Urinary bladder (tissue), 4 donors: Measurements from ENCODE around the gene KRT76. TPM values are rescaled to one million over a fixed set of nuclear protein-coding genes. Genes with fewer than 3 reads are reported as not detected.
"Not testable (repeated sequence)": the region's sequence is repeated elsewhere in the genome, so short reads cannot be mapped to it uniquely, and the experiment has no call there.

Experiments
- DNase-seq: peaks from one replicate; pipeline ENCODE4 v3.0.0-alpha.2; 2015; ENCODE audit errors: extremely low spot score
- H3K27ac ChIP-seq: one replicate; pipeline ENCODE4 v1.5.1; 2013; ENCODE audit warnings: low read depth, mild to moderate bottlenecking, moderate library complexity
- H3K36me3 ChIP-seq: one replicate; pipeline ENCODE4 v1.6.1; 2013; ENCODE audit warnings: mild to moderate bottlenecking, moderate library complexity; ENCODE audit not compliant: insufficient read depth
- H3K4me1 ChIP-seq: one replicate; pipeline ENCODE4 v1.6.1; 2013; ENCODE audit warnings: mild to moderate bottlenecking, moderate library complexity; ENCODE audit not compliant: insufficient read depth
- H3K4me3 ChIP-seq: one replicate; pipeline ENCODE4 v1.5.1; 2013; ENCODE audit warnings: low read depth, low read length
- WGBS: extraction: QIAGEN DNeasy Blood & Tissue Kit; methylation state at CpG from one replicate; pipeline ENCODE4 v1.1.7; 2013; 5-methylcytosine and 5-hydroxymethylcytosine counted together
- polyA plus RNA-seq: library from polyadenylated mRNA; stranded (reverse); fragments of 200-250 nt; gene quantifications from one replicate; pipeline ENCODE4 v1.2.3, GENCODE V29; 2013
- total RNA-seq: library from RNA; depleted of rRNA; stranded (reverse); fragments of >200 nt; gene quantifications from one replicate; pipeline ENCODE4 v1.2.3, GENCODE V29; 2014
- donor health status: healthy with polysubstance abuse.
- donor health status: healthy.

Gene KRT76
- total and polyA plus RNA-seq, 2 donors: not detected

- no peaks in the 10 kb centered on the region for H3K4me1 ChIP-seq
- 70% methylated on average over 4 of the region's 4 CpGs for WGBS
- no peak overlapping the region for H3K4me3 ChIP-seq
- DNase-seq: no peak
- H3K27ac ChIP-seq: no peak overlapping the region
- H3K36me3 ChIP-seq: no peaks in the 10 kb centered on the region
Observed at GRCh38 chr12:52771505-52771904, 5.6 kb downstream of the KRT76 start.

GRCh38 chr12:52771088-52771487 is 6.1 kb downstream of the KRT76 start:
- H3K4me1 ChIP-seq: no peaks in the 10 kb centered on the region
- H3K27ac ChIP-seq: no peak overlapping the region
- DNase-seq: no peak
- no peaks in the 10 kb centered on the region for H3K36me3 ChIP-seq
- WGBS: 88% methylated on average over 6 of the region's 6 CpGs
- H3K4me3 ChIP-seq: no peak overlapping the region

- Histone ChIP-seq H3K4me1 (no peaks in the 10 kb centered on the region), H3K27ac (no peak overlapping the region), H3K36me3 (no peaks in the 10 kb centered on the region), H3K4me3 (no peak overlapping the region)
- DNase-seq: no peak
Observed at GRCh38 chr12:52769946-52770345, 7.2 kb downstream of the KRT76 start.

GRCh38 chr12:52769354-52769753 is 7.8 kb downstream of the KRT76 start:
- Histone ChIP-seq H3K4me1 (no peaks in the 10 kb centered on the region), H3K4me3 (no peak overlapping the region), H3K27ac (no peak overlapping the region), H3K36me3 (no peaks in the 10 kb centered on the region)
- DNase-seq: no peak
- WGBS: 68% methylated on average over 3 of the region's 3 CpGs

- no peak overlapping the region for H3K27ac ChIP-seq
- WGBS: 82% methylated on average over 10 of the region's 10 CpGs
- no peak overlapping the region for H3K4me3 ChIP-seq
- no peaks in the 10 kb centered on the region for H3K4me1 ChIP-seq
- DNase-seq: no peak
- no peaks in the 10 kb centered on the region for H3K36me3 ChIP-seq
Observed at GRCh38 chr12:52768479-52769200, 8.5 kb downstream of the KRT76 start.

GRCh38 chr12:52767427-52767826 is 9.7 kb downstream of the KRT76 start:
- DNase-seq: no peak
- 39% methylated on average over 3 of the region's 3 CpGs for WGBS
- no peaks in the 10 kb centered on the region for H3K4me1 ChIP-seq
- H3K36me3 ChIP-seq: no peaks in the 10 kb centered on the region
- no peak overlapping the region for H3K4me3 ChIP-seq
- no peak overlapping the region for H3K27ac ChIP-seq

GRCh38 chr12:52767020-52767379 is 10.1 kb downstream of the KRT76 start:
- no peaks in the 10 kb centered on the region for H3K36me3 ChIP-seq
- H3K27ac ChIP-seq: no peak overlapping the region
- no peak for DNase-seq
- WGBS: 89% methylated on average over 1 of the region's 1 CpG
- no peaks in the 10 kb centered on the region for H3K4me1 ChIP-seq
- no peak overlapping the region for H3K4me3 ChIP-seq

GRCh38 chr12:52766351-52767019 is 10.7 kb downstream of the KRT76 start:
- 90% methylated on average over 5 of the region's 5 CpGs for WGBS
- no peak for DNase-seq
- no peak overlapping the region for H3K4me3 ChIP-seq
- H3K36me3 ChIP-seq: no peaks in the 10 kb centered on the region
- no peak overlapping the region for H3K27ac ChIP-seq
- no peaks in the 10 kb centered on the region for H3K4me1 ChIP-seq

- DNase-seq: no peak
- Histone ChIP-seq H3K4me1 (no peaks in the 10 kb centered on the region), H3K4me3 (no peak overlapping the region), H3K36me3 (no peaks in the 10 kb centered on the region), H3K27ac (no peak overlapping the region)
- WGBS: 71% methylated on average over 1 of the region's 1 CpG
Observed at GRCh38 chr12:52765702-52766101, 11.4 kb downstream of the KRT76 start.

- Histone ChIP-seq H3K36me3 (no peaks in the 10 kb centered on the region), H3K4me1 (no peaks in the 10 kb centered on the region), H3K27ac (no peak overlapping the region), H3K4me3 (no peak overlapping the region)
- 77% methylated on average over 2 of the region's 2 CpGs for WGBS
- no peak for DNase-seq
Observed at GRCh38 chr12:52763991-52764390, 13.2 kb downstream of the KRT76 start.

- H3K4me1 ChIP-seq: no peaks in the 10 kb centered on the region
- WGBS: 80% methylated on average over 9 of the region's 9 CpGs
- no peak overlapping the region for H3K27ac ChIP-seq
- no peaks in the 10 kb centered on the region for H3K36me3 ChIP-seq
- DNase-seq: no peak
- H3K4me3 ChIP-seq: no peak overlapping the region
Observed at GRCh38 chr12:52763036-52763659, 14.0 kb downstream of the KRT76 start.

GRCh38 chr12:52761802-52762201 is 15.3 kb downstream of the KRT76 start:
- 95% methylated on average over 2 of the region's 2 CpGs for WGBS

GRCh38 chr12:52761218-52761617 is 15.9 kb downstream of the KRT76 start:
- 88% methylated on average over 8 of the region's 8 CpGs for WGBS
- H3K4me3 ChIP-seq, DNase-seq: not testable (repeated sequence)

More at GRCh38 chr12:52761802-52762201, 15.3 kb downstream of the KRT76 start:
- no peak overlapping the region for H3K4me3 ChIP-seq
- DNase-seq: no peak
- no peak overlapping the region for H3K27ac ChIP-seq
- no peaks in the 10 kb centered on the region for H3K36me3 ChIP-seq
- H3K4me1 ChIP-seq: no peaks in the 10 kb centered on the region

GRCh38 chr12:52760623-52761022 is 16.5 kb downstream of the KRT76 start:
- no peak overlapping the region for H3K4me3 ChIP-seq
- no peak overlapping the region for H3K27ac ChIP-seq
- no peaks in the 10 kb centered on the region for H3K4me1 ChIP-seq
- DNase-seq: no peak
- no peaks in the 10 kb centered on the region for H3K36me3 ChIP-seq

More at GRCh38 chr12:52761218-52761617, 15.9 kb downstream of the KRT76 start:
- H3K27ac ChIP-seq, H3K36me3 ChIP-seq, H3K4me1 ChIP-seq: not testable (repeated sequence)
